Measurements from ENCODE around the gene BABAM2. TPM values are rescaled to one million over a fixed set of nuclear protein-coding genes. Genes with fewer than 3 reads are reported as not detected.

Gene BABAM2
- total RNA-seq, 1 experiment from 2014 or later, result 40.8 TPM

DNA sequence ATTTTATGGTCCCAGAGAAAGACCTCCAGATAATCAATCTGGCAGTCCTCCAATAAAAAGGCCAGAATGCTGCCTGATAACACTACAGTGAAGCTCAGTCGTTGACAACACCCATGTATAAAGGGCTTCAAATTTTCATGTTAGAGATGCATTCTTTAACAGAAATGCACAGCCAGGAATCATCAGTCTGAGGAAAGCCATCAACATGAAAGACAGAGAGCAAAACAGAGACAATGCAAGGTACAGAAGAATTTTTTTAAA is 13.8 kb downstream of the BABAM2 start:
- Histone ChIP-seq H4K20me1 (ENCODE audit: insufficient read depth, low read depth, low read length) (0 out of 2 replicates have a peak, but pooled peaks cover 5% of the 10 kb centered on the region), H3K9me3 (ENCODE audit: low read length) (no peaks in the 10 kb centered on the region), H3K36me3 (ENCODE audit: insufficient read depth, low read length) (no peaks in the 10 kb centered on the region), H3K4me3 (ENCODE audit: low read length) (no peak overlapping the region), H2AFZ (ENCODE audit: low read length) (no peak overlapping the region), H3K79me2 (ENCODE audit: low read length) (0 out of 2 replicates have a peak, but pooled peaks cover 3% of the 10 kb centered on the region), H3K4me2 (ENCODE audit: low read depth, low read length, poor library complexity, severe bottlenecking) (no peak overlapping the region), H3K4me1 (ENCODE audit: low read length) (no peaks in the 10 kb centered on the region), H3K9ac (ENCODE audit: low read length) (no peak overlapping the region), H3K27ac (ENCODE audit: low read length) (no peak overlapping the region), H3K27me3 (ENCODE audit: low read length) (no peaks in the 10 kb centered on the region), H3K9me2 (replicated peaks; ENCODE audit: insufficient read depth, low read length) (no peaks in the 10 kb centered on the region)
- no peak for DNase-seq

DNA sequence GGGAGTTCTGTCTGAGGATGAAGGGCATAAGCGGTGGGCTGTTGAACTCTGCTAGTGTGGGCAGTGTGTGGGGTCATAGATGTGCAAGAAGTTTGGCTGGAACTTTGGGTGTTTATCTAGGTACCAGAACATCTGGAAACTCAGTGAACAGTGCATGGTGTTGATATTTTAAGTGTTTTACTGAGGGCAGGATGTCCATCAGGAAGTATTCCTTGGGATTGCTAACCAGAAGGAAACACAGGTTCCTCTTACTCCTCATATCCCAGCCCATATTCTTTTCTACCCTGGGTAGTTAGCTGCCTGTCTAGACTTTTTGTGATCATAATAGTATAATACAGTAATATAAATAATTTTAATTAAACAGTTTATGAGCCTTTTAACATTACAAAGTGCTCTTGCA is 15.5 kb downstream of the BABAM2 start:
- Histone ChIP-seq H3K4me1 (ENCODE audit: low read length) (peaks cover 5% of the 10 kb centered on the region), H3K9me3 (ENCODE audit: low read length) (no peaks in the 10 kb centered on the region), H3K79me2 (ENCODE audit: low read length) (0 out of 2 replicates have a peak, but pooled peaks cover 3% of the 10 kb centered on the region), H3K27me3 (ENCODE audit: low read length) (no peaks in the 10 kb centered on the region), H4K20me1 (ENCODE audit: insufficient read depth, low read depth, low read length) (0 out of 2 replicates have a peak, but pooled peaks cover 9% of the 10 kb centered on the region), H3K4me3 (ENCODE audit: low read length) (no peak overlapping the region), H3K9ac (ENCODE audit: low read length) (no peak overlapping the region), H3K36me3 (ENCODE audit: insufficient read depth, low read length) (no peaks in the 10 kb centered on the region), H3K9me2 (replicated peaks; ENCODE audit: insufficient read depth, low read length) (no peaks in the 10 kb centered on the region), H3K4me2 (ENCODE audit: low read depth, low read length, poor library complexity, severe bottlenecking) (no peak overlapping the region), H3K27ac (ENCODE audit: low read length) (no peak overlapping the region), H2AFZ (ENCODE audit: low read length) (no peak overlapping the region)
- no peak for DNase-seq

DNA sequence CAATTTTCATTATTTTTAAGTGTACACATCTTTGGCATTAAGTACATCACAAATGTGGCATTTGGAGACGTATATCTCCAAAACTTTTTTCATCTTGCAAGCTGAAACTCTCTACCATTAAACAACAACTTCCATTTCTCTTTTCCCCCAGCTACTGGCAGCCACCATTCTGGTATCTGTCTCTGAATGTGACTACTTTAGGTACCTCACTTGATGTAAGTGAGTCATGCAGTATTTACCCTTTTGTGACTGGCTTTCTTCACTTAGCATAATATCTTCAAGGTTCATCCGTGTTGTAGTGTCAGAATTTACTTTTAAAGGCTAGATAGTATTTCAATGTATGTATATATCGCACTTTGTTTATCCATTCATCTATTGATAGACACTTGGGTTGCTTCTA is 17.0 kb downstream of the BABAM2 start:
- H3K27me3 ChIP-seq (ENCODE audit: low read length), result no peaks in the 10 kb centered on the region
- no peaks in the 10 kb centered on the region for H3K9me3 ChIP-seq (ENCODE audit: low read length)
- no peaks in the 10 kb centered on the region for H3K79me2 ChIP-seq (ENCODE audit: low read length)

DNA sequence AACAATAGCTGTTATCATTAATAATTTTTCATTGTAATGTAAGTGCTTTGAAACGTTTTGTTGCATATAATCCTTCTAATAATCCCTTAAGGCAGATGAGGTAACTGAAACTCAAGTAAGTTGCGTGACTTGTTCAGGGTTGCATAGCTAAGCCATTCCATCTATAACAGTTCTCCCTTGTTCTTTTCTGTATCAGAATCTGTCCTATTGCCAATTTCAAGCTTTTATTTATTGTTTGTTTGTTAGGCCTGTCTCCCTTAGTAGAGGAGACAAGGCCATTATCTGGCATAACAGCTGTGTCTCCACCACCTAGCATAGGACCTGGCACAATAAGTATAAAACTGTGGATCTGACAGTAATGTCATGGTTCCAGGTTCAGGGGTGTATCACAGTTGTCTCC is 19.4 kb downstream of the BABAM2 start:
- Histone ChIP-seq H3K27ac (ENCODE audit: low read length) (no peak overlapping the region), H3K27me3 (ENCODE audit: low read length) (no peaks in the 10 kb centered on the region), H3K4me2 (ENCODE audit: low read depth, low read length, poor library complexity, severe bottlenecking) (no peak overlapping the region), H3K79me2 (ENCODE audit: low read length) (0 out of 2 replicates have a peak, but pooled peaks cover 5% of the 10 kb centered on the region), H3K9me3 (ENCODE audit: low read length) (no peaks in the 10 kb centered on the region), H3K4me3 (ENCODE audit: low read length) (no peak overlapping the region), H3K36me3 (ENCODE audit: insufficient read depth, low read length) (no peaks in the 10 kb centered on the region), H3K4me1 (ENCODE audit: low read length) (peaks cover 14% of the 10 kb centered on the region), H4K20me1 (ENCODE audit: insufficient read depth, low read depth, low read length) (peaks cover 25% of the 10 kb centered on the region), H3K9ac (ENCODE audit: low read length) (no peak overlapping the region), H3K9me2 (replicated peaks; ENCODE audit: insufficient read depth, low read length) (no peaks in the 10 kb centered on the region), H2AFZ (ENCODE audit: low read length) (no peak overlapping the region)
- peak; percentile 2 for DNase-seq

More for the DNA sequence above, 17.0 kb downstream of the BABAM2 start:
- no peak overlapping the region for H3K4me2 ChIP-seq (ENCODE audit: low read depth, low read length, poor library complexity, severe bottlenecking)
- H4K20me1 ChIP-seq (ENCODE audit: insufficient read depth, low read depth, low read length), result peaks cover 15% of the 10 kb centered on the region
- H3K4me3 ChIP-seq (ENCODE audit: low read length), result no peak overlapping the region
- no peaks in the 10 kb centered on the region for H3K9me2 ChIP-seq (replicated peaks; ENCODE audit: insufficient read depth, low read length)
- no peak overlapping the region for H2AFZ ChIP-seq (ENCODE audit: low read length)
- H3K36me3 ChIP-seq (ENCODE audit: insufficient read depth, low read length), result no peaks in the 10 kb centered on the region
- peak; percentile 36 for DNase-seq
- peaks cover 14% of the 10 kb centered on the region for H3K4me1 ChIP-seq (ENCODE audit: low read length)
- H3K27ac ChIP-seq (ENCODE audit: low read length), result no peak overlapping the region
- no peak overlapping the region for H3K9ac ChIP-seq (ENCODE audit: low read length)

DNA sequence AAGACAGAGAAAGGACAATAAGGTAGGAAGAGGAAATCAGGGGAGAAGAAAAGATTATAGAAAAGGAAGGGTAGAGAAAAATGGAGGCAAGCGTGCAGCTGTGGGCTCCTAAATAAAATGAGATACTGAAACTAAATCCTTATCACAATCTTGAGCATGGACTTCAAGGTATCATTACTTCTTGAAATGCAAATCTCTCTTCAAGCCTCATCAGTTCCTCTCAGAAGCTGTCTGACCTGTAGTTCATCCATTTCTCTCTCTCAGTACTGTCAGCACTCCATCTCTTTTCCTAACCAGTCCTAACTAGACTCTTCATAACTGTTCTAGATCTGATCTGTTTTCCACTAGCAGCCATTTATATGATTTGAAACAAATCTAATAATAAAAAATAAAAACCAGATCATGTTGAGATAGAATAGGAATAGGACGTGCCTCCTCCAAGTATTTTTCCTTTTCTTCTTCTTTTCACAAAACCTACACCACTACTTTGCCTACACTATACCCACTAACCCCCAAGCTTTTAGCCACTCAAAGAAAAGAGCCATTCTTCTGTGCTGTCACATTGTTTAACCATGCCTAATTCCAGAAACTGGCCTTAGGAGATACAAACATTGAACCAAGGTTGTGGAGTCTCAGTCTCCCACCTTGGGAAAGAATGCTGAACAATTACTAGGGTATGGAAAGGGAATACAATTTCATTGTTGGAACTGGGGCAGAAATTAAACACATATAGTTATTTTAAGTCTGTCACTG is 21.1 kb downstream of the BABAM2 start:
- no peaks in the 10 kb centered on the region for H3K9me3 ChIP-seq (ENCODE audit: low read length)
- H3K79me2 ChIP-seq (ENCODE audit: low read length), result 0 out of 2 replicates have a peak, but pooled peaks cover 5% of the 10 kb centered on the region
- H3K4me2 ChIP-seq (ENCODE audit: low read depth, low read length, poor library complexity, severe bottlenecking), result peak overlapping the region; percentile 36
- H3K4me1 ChIP-seq (ENCODE audit: low read length), result peaks cover 14% of the 10 kb centered on the region
- no peak overlapping the region for H3K4me3 ChIP-seq (ENCODE audit: low read length)
- H3K27ac ChIP-seq (ENCODE audit: low read length), result no peak overlapping the region
- H3K36me3 ChIP-seq (ENCODE audit: insufficient read depth, low read length), result no peaks in the 10 kb centered on the region
- peaks cover 22% of the 10 kb centered on the region for H4K20me1 ChIP-seq (ENCODE audit: insufficient read depth, low read depth, low read length)
- peak; percentile 49 for DNase-seq
- H3K9me2 ChIP-seq (replicated peaks; ENCODE audit: insufficient read depth, low read length), result no peaks in the 10 kb centered on the region
- H3K9ac ChIP-seq (ENCODE audit: low read length), result no peak overlapping the region
- no peaks in the 10 kb centered on the region for H3K27me3 ChIP-seq (ENCODE audit: low read length)
- no peak overlapping the region for H2AFZ ChIP-seq (ENCODE audit: low read length)

DNA sequence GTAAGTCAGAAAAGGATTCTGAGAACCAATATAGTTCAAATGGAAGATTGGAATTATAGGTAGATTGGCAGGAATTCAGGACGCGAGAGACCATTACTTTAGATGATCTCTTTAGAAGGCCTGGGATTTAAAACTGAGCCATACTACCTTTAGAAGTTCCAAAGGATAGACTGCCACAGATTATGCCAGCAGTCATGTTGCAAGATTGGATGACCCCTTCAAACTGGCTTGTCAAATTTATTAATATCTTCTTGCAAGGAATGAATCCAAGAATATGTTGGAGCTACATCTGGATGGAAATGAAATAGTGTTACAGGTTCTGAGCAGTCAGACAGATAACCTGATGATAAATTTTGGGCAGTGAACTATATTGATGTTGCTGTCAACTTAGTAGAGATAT is 22.0 kb downstream of the BABAM2 start:
- Histone ChIP-seq H3K9ac (ENCODE audit: low read length) (no peak overlapping the region), H3K9me3 (ENCODE audit: low read length) (no peaks in the 10 kb centered on the region), H3K27me3 (ENCODE audit: low read length) (no peaks in the 10 kb centered on the region), H3K79me2 (ENCODE audit: low read length) (0 out of 2 replicates have a peak, but pooled peaks cover 5% of the 10 kb centered on the region), H4K20me1 (ENCODE audit: insufficient read depth, low read depth, low read length) (peaks cover 22% of the 10 kb centered on the region), H3K4me2 (ENCODE audit: low read depth, low read length, poor library complexity, severe bottlenecking) (no peak overlapping the region), H2AFZ (ENCODE audit: low read length) (no peak overlapping the region), H3K36me3 (ENCODE audit: insufficient read depth, low read length) (no peaks in the 10 kb centered on the region), H3K27ac (ENCODE audit: low read length) (no peak overlapping the region), H3K9me2 (replicated peaks; ENCODE audit: insufficient read depth, low read length) (no peaks in the 10 kb centered on the region), H3K4me1 (ENCODE audit: low read length) (peaks cover 14% of the 10 kb centered on the region), H3K4me3 (ENCODE audit: low read length) (no peak overlapping the region)
- DNase-seq, result no peak

DNA sequence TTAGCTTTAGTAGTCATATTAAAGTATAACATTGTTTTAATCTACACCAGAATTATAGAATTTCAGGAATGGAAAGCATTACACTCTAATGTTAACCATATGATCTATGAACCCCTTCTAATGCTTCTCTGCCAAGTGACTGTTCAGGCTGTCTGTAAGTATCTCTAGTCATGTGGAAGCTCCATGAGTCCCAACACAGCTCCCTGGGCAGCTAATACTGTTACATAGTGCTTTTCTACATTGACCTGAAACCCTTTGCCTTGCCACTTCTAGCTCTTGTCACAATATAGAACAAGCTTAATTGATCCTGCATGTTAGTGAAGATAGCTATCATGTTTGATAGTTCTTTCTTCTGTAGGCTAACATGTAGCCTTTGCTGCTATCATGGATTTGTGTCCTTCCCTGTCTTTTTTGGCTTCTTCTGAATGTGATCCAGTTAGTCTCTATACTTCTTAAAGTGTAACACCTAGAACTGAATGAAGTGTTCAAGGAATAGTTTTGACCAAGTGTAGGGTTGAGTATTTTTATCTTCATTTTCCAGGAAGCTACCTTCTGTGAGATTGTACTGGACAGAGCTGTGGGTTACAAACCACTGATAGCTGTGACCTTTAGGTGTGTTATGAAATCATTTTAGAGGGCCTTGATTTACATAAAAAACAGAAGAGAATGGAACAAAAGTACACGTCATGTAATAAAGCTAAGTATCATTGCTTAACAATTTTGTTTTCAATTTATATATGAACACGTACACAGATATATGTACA is 23.7 kb downstream of the BABAM2 start:
- H3K27ac ChIP-seq (ENCODE audit: low read length), result no peak overlapping the region
- H2AFZ ChIP-seq (ENCODE audit: low read length), result no peak overlapping the region
- H3K27me3 ChIP-seq (ENCODE audit: low read length), result no peaks in the 10 kb centered on the region
- H3K79me2 ChIP-seq (ENCODE audit: low read length), result 0 out of 2 replicates have a peak, but pooled peaks cover 5% of the 10 kb centered on the region
- peaks cover 22% of the 10 kb centered on the region for H4K20me1 ChIP-seq (ENCODE audit: insufficient read depth, low read depth, low read length)
- H3K9me2 ChIP-seq (replicated peaks; ENCODE audit: insufficient read depth, low read length), result no peaks in the 10 kb centered on the region
- H3K4me1 ChIP-seq (ENCODE audit: low read length), result peaks cover 14% of the 10 kb centered on the region
- H3K4me3 ChIP-seq (ENCODE audit: low read length), result no peak overlapping the region
- no peaks in the 10 kb centered on the region for H3K36me3 ChIP-seq (ENCODE audit: insufficient read depth, low read length)
- H3K9me3 ChIP-seq (ENCODE audit: low read length), result no peaks in the 10 kb centered on the region
- H3K9ac ChIP-seq (ENCODE audit: low read length), result no peak overlapping the region
- DNase-seq, result no peak
- H3K4me2 ChIP-seq (ENCODE audit: low read depth, low read length, poor library complexity, severe bottlenecking), result no peak overlapping the region

DNA sequence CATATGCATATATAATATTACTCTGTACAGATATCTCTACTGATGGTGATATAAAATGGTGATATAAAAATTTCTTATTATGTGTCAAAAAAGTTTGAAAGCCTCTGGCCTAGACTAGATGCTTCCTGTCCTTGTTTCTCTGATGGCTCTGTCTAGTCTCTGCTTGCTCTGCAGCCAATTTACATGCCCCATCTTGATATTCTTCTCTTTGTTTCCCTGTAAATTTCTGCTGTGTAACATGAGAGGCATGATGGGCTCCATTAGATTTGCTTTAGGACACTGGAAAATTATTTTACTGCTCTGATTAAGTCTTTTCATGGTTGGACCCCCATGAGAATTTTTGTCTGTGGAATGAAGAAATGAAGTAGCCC is 24.3 kb downstream of the BABAM2 start:
- Histone ChIP-seq H3K9ac (ENCODE audit: low read length) (no peak overlapping the region), H3K4me2 (ENCODE audit: low read depth, low read length, poor library complexity, severe bottlenecking) (no peak overlapping the region), H3K27me3 (ENCODE audit: low read length) (no peaks in the 10 kb centered on the region), H3K9me2 (replicated peaks; ENCODE audit: insufficient read depth, low read length) (no peaks in the 10 kb centered on the region), H3K27ac (ENCODE audit: low read length) (no peak overlapping the region), H3K36me3 (ENCODE audit: insufficient read depth, low read length) (no peaks in the 10 kb centered on the region), H2AFZ (ENCODE audit: low read length) (no peak overlapping the region), H3K79me2 (ENCODE audit: low read length) (0 out of 2 replicates have a peak, but pooled peaks cover 5% of the 10 kb centered on the region), H4K20me1 (ENCODE audit: insufficient read depth, low read depth, low read length) (peaks cover 22% of the 10 kb centered on the region), H3K4me3 (ENCODE audit: low read length) (no peak overlapping the region), H3K4me1 (ENCODE audit: low read length) (peaks cover 14% of the 10 kb centered on the region), H3K9me3 (ENCODE audit: low read length) (no peaks in the 10 kb centered on the region)
- no peak for DNase-seq
